ENCODE data around the gene LTA.

LTA gene, protein sequence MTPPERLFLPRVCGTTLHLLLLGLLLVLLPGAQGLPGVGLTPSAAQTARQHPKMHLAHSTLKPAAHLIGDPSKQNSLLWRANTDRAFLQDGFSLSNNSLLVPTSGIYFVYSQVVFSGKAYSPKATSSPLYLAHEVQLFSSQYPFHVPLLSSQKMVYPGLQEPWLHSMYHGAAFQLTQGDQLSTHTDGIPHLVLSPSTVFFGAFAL

DNA sequence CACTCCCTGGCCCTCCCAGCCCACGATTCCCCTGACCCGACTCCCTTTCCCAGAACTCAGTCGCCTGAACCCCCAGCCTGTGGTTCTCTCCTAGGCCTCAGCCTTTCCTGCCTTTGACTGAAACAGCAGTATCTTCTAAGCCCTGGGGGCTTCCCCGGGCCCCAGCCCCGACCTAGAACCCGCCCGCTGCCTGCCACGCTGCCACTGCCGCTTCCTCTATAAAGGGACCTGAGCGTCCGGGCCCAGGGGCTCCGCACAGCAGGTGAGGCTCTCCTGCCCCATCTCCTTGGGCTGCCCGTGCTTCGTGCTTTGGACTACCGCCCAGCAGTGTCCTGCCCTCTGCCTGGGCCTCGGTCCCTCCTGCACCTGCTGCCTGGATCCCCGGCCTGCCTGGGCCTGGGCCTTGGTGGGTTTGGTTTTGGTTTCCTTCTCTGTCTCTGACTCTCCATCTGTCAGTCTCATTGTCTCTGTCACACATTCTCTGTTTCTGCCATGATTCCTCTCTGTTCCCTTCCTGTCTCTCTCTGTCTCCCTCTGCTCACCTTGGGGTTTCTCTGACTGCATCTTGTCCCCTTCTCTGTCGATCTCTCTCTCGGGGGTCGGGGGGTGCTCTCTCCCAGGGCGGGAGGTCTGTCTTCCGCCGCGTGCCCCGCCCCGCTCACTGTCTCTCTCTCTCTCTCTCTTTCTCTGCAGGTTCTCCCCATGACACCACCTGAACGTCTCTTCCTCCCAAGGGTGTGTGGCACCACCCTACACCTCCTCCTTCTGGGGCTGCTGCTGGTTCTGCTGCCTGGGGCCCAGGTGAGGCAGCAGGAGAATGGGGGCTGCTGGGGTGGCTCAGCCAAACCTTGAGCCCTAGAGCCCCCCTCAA lies at the start of gene LTA:
TSS of gene LTA (plus strand) at position 249 of the 871 bp plus-strand sequence. CDS start at position 703, 454 bp downstream.
- DNase-seq (ENCODE audit: low read depth), result no peak

DNA sequence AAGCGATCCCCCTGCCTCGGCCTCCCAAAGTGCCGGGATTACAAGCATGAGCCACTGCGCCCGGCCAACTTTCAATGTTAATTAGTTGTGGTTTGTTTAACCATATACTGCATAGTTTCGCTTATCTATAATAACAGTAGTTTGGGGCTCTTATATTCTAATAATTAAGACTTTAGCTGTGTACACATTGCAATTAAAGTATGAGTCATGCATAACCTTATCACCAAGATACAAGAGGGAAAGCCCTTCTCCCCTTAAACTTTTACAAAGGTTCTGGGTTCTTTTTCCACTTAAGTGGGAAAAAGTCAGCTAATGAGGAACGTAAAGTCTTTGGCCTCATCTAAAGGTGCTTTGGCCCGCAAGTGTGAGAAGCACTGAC lies 46.5 kb upstream of the LTA start:
- no peak for DNase-seq (ENCODE audit: low read depth)

DNA sequence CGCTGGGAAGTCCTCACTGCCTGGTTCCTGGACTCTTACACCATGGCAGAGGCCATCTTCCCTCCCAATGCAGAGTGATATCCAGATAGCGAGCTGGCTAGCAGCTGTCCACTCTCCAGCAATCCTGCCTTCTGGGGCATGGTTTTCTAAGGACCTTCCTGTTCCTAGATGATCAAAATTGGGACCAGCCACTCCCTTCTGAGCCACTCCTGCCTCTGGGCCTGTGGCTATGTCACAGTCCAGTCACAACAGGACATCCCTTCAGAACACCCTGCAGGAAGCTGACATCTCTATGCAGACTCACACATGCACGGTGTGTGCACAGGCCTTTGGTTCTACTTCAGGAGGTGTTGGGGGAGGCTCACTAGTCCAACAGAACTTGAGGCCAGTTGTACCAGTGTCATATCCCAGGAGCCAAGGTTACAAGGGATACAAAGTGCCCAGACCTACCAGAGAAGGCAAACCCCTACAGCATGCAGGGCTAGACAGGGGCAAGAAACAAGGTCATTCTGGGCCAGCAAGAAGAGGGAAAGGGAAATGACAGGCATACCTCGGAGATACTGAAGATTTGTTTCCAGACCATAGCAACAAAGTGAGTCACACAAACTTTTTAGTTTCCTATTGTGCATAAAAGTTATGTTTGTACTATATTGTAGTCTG lies 46.0 kb upstream of the LTA start:
- DNase-seq (ENCODE audit: low read depth), result no peak

DNA sequence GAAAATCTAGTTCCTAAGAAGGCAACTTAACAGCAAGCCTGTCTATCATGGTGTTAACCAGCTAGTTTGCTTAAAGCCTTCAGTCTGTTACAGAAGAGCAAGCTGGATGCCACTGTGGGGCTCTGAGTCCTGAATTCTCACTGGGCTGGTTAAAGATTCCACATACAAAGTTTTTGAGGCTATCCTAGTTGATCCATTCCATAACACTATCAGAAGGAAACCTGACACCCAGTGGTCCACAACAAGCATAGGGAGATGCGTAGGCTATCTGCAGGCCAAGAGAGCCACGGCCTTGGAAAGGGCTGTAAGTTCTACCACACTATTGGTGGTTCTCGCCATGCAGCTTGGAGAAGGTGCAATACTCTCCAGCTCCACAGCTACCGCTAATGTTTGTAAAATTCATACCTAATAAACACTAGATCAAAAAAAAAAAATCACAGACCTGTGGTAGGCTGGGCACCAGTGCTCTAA lies 43.7 kb upstream of the LTA start:
- DNase-seq (ENCODE audit: low read depth), result no peak

DNA sequence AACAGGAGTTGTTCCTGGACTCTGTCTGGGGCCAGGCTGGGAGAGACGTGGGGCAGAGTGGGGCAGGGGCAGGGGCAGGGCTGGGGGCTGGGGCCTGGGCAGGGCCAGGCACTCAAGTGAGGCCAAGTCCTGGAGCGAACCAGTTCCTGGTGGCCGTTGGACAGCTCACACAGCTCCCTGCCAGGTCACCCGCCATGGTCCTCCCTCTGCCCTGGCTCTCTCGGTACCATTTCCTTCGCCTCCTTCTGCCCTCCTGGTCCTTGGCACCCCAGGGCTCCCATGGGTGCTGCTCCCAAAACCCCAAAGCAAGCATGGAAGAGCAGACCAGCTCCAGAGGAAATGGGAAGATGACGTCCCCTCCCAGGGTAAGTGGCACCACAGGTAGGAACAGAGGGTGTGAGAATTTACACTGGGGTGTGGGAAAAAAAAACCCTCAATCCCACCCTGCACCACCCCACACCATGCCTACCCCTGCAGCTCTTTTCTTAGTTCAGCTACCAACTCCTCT lies 43.2 kb upstream of the LTA start, which contains the start of gene MCCD1:
TSS of gene MCCD1 (plus strand) at position 142 of the 508 bp plus-strand sequence. CDS start at position 195, 53 bp downstream.
- no peak for DNase-seq (ENCODE audit: low read depth)

DNA sequence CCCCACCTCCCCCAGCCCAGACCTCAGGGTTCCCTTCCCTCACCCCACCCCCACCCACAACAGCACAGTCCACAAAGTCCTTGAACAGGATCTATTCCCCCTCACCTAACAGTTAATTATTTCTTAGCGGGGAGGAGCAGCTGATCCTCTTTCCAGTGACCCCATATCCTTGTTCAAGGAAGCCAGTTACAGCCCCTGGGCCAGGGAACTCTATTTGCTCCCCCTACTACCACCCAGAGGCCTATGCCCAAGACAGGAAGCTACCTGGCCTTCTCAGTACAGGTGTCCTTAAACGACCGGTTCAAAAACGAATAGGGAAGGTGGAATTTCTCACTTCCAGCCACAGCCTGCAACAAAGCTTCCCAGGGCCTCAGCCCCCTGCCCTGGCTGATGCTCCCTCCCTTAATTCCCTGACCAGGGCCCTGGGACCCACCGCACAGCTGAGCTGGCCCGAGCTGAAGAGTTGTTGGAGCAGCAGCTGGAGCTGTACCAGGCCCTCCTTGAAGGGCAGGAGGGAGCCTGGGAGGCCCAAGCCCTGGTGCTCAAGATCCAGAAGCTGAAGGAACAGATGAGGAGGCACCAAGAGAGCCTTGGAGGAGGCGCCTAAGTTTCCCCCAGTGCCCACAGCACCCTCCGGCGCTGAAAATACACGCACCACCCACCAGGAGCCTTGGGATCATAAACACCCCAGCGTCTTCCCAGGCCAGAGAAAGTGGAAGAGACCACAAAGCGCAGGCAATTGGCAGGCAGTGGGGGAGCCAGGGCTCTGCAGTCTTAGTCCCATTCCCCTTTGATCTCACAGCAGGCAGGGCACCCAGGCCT lies 42.5 kb upstream of the LTA start:
- no peak for DNase-seq (ENCODE audit: low read depth)

DNA sequence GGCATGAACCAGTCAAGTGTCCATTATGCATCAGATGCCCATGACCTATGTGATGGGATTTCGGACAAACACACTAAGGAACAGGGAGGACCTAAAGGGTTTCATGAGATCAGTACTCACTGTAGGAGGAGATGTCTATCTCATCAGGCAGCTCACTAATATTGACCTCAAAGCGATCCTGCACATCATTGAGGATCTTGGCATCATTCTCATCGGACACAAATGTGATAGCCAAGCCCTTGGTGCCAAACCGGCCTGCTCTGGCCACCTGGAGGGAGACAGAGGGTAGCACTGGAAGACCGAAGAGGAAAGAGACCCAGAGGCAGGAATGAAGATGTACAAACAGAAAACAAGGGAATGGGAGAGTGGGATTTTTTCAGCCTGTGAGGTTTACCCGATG lies 41.4 kb upstream of the LTA start:
- no peak for DNase-seq (ENCODE audit: low read depth)

DNA sequence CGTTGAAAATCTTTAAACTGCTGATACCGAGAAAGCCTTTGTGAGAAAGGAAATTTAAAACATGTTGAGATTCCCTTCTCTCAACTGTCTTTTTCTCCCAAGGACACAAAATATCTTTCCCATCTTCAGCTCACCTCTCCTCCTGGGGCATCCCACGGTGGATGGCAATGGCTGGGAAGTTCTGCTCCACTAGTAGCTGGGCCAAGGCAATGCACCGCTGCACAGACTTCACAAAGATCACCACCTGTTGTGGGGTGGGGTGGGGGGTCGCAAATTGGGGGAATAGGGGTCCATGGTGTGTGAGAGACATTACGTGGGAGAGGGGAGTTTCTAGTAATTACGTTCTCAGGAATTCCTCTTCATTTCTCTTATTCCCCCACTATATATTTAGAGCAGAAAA lies 40.9 kb upstream of the LTA start:
- DNase-seq (ENCODE audit: low read depth), result no peak

DNA sequence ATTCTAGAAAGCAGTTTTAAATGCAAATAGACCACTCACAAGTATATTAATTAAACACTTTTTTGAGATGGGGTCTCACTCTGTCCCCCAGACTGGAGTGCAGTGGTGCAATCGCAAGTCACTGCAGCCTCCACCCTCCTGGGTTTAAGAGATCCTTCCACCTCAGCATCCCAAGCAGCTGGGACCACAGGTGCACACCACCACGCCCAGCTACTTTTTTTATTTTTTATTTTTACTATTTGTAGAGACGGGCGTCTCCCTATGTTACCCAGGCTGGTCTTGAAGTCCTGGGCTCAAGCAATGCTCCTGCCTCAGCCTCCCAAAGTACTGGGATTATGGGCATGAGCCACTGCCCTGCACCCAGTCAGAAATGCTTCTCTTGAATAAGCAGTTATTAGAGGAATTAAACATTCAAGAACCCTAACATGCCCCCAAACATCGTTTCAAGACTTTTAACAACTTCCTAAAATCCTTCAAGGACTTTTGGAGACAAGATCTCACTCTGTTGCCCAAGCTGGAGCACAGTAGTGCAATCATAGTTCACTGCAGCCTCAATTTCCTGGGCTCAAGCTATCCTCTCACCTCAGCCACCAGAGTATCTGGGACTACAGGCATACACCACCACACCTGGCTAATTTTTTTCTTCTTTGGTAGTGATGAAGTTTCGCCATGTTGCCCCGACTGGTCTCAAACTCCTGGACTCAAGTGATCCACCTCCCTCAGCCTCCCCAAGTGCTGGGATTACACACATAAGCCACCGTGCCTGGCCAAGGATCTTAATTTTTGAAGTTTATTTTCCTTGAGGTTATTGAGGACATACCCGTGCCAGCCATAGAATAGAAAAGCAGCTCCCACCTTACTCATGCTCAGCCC lies 40.1 kb upstream of the LTA start:
- DNase-seq (ENCODE audit: low read depth), result no peak

DNA sequence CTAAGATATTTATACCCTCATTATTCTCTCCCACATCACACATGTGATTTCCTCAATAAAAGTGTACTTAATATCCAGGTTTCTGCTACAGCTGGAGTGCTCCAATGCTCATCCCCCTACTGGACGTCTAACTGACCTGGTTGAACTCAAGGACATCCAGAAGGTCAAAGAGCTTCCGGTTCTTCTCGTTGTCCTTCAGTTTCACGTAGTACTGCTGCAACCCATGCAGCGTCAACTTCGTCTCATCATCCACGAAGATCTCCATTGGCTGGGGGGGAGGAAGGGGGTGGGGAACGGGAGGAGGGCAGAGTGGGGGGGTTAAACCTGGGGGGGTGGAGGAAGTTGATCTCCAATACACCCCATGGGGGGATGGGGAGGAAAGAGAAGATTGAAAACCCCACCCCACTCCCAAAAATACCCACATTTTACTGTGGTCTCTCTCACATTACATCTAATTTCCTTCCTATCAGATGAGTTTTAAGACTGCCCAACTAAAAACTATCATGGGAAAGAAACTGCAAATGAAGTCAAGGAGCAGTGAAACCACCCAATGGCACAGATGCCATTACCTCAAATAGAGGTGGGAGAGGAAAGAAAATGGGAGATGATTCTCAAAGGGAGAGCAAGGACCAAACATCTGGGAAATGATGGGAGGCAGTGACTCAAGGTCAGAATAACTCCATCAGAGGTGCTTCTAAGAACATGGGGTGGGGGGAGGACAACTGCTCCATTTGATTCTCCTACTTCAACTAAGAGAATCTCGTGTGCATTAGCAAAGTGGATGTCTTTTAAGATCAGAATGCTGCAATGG lies 39.2 kb upstream of the LTA start:
- DNase-seq (ENCODE audit: low read depth), result no peak

DNA sequence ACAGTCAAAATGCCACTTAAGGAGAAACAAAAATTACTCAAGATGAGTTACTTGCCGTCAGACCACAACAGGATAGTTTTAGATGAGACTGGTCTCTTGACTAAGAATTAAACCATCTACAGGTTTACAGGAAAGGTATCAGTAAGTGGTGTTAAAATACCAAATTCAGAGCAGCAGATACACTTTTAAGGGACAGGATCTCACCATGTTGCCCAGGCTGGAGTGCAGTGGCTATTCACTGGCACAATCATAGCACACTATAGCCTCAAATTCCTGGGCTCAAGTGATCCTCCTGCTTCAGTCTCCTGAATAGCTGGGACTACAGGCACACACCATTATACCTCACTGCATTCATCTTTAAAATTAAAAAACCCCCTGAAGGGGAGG lies 38.6 kb upstream of the LTA start:
- DNase-seq (ENCODE audit: low read depth), result no peak

DNA sequence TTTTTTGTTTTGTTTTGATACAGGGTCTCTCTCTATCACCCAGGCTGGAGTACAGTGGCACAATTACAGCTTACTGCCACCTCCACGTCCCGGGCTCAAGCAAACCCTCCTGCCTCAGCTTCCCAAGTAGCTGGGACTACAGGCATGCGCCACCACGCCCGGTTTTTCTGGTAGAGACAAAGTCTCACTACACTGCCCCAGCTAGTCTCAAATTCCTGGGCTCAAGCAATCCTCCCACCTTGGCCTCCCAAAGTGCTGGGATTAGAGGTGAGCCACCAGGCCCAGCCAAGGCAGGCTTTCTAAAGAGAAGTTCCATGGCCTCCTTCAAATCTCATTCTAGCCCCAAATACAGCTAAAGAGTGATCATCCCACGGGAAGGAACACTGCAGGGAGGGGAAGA lies 38.1 kb upstream of the LTA start:
- no peak for DNase-seq (ENCODE audit: low read depth)

DNA sequence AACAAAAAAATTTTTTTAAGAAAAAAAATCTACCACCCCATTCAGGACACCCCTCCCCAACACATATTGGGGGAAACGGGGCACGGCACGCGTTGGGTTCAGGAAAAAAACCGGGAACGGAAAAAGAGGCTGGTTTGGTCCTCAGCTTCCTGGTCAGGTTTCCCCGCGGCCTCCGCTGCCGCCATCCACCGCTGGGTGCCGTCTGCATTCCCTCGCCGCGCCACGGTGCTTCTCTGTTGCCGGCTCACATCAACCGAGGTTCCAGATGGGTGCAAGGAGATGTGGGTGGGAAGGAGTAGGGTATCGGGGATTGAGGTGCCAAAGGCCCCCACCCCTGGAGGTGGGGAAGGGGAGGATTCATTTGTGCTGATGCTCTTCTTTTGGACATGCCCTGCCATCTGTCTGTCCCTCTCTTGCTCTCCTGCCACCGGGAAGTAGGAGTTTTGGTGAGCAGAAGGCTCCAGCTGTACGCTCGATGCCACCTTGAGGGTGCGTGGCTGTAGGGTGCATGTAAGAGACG lies 37.5 kb upstream of the LTA start:
- no peak for DNase-seq (ENCODE audit: low read depth)

DNA sequence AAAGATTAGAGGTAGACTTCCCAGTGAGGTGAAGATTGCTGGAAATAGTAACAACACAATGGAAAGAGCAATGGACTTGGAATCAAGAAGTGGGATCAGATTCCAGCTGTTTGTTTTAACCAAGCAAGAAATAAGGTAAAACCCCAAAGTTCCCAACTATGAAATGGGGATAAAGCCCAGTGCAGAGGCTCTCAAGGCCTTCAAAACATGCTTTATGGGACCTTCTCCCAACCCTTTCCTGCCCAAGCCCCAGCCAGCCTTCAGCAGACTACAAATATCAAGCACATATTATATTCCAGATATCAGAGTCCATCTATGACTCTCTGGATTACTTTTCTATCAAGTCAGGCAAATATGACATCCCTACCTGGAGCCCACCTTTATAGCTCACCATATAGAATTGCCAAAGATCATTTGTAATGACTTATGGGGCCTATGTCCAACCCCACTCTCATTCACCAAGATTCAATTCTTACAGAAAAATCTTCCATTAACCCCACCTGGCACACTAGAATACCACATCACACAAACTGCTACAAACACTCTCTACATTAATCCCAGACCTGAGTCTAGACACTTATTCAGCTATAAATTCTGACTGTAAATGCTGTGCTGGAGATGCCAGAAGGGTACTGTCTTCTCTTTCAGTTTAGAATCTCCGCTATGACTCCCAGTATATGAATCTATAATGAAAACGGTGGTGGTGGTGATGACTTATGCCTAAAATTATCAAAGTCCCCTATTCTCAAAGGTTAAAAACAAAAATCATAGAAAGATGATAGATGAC lies 36.4 kb upstream of the LTA start:
- no peak for DNase-seq (ENCODE audit: low read depth)

DNA sequence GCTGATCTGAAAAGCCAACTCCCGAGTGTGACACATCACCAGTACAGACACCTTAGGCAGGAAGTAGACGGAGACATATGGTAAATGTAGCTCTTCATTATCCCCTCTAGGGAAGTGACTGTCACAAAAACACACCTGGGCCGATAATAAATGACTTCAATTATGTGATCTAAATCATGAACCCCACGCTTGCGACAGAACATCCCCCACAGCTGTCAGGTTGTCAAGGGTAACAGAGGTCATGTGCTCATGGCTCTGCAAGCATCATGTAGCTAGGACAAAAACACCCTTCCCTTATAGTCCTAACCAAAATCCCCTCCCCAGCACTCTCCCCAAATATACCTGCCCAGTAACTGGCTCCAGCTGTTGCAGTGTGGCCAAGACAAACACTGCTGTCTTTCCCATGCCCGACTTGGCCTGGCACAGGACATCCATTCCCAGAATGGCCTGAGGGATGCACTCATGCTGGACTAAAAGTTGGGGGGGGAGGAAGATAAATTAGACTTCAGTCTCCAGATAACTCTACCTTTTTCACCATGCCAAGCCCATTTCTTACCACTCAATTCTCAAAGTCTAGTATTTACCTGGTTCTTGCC lies 33.2 kb upstream of the LTA start:
- DNase-seq (ENCODE audit: low read depth), result no peak

DNA sequence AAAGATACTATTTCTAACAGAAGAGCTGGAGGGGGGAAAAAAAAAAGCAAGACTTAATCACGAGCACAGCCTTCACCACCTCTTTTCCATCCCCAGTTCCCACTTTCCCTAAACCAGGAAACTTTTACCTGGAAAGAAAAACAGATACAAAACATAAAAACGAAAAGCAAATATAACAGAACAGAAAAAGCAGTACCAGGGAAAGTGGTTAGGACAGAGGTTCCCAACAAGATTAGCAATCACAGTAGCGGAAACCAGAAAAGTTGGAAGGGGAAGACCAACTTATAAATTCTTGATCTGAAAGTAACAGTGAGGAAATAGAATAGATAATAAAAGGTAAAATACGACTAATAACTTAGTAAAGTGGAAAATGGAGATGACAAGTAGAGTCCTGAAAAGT lies 31.4 kb upstream of the LTA start:
- no peak for DNase-seq (ENCODE audit: low read depth)

DNA sequence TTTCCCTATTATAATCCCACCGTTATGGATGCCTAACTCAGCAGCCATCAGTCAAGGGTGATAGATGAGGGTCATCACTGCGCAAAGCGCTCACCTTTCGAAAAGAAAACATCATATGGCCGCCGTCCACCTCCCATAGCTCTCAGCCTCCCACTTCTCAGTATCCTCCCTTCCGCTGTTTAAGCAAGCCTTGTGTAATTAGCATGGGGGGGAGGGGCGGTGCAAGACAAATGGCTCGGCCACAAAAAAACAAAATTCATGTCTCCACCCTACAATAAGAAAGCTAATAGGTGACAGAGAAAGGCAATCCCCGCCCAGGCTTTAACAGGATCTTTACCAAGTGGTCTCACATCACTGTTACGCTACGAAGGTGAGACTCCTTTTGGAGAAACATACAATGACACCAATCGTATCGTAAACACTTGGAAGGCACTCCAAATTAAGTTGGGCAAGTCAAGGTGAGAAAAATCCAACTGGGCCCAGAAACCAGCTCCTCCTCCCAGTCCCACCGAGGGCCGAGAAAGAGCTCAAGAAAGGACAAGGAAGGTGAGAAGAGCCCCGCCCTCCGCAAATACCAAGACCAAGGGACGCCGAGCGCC lies 30.9 kb upstream of the LTA start:
- DNase-seq (ENCODE audit: low read depth), result no peak

Data from stimulated activated CD8-positive, alpha-beta memory T cell treated with anti-CD3 and anti-CD28 coated beads, Interleukin-15, amount 100 ng/mL, for 24 hours (primary cell).